Astrocyte (in vitro differentiated cells and primary cell): ENCODE data around the gene RAB17. TPM values are rescaled to one million over a fixed set of nuclear protein-coding genes. Genes with fewer than 3 reads are reported as not detected.

Experiments used
- DNase-seq: peaks from one replicate; pipeline ENCODE4 v3.0.0-alpha.2; 2010; ENCODE audit warnings: low read depth
- FAIRE-seq: peaks from 2 replicates; lab custom pipeline; 2011; peaks lifted over from hg19 to GRCh38; lab: Jason Lieb, UNC
- H2AFZ ChIP-seq: 2 replicates; pipeline ENCODE4 v1.6.0; 2012; ENCODE audit warnings: low read depth, low read length, inconsistent platforms
- H3K27ac ChIP-seq: 2 replicates; pipeline ENCODE4 v1.5.1; 2011; ENCODE audit warnings: low read depth, low read length, inconsistent platforms
- H3K27me3 ChIP-seq: 2 replicates; pipeline ENCODE4 v1.6.0; 2011; ENCODE audit warnings: low read length, inconsistent platforms; ENCODE audit not compliant: insufficient read depth
- H3K36me3 ChIP-seq: 2 replicates; pipeline ENCODE4 v1.5.1; 2011; ENCODE audit warnings: low read length, inconsistent platforms; ENCODE audit not compliant: insufficient read depth
- H3K4me1 ChIP-seq: 2 replicates; pipeline ENCODE4 v1.5.1; 2011; ENCODE audit warnings: low read length, inconsistent platforms; ENCODE audit not compliant: insufficient read depth
- H3K4me2 ChIP-seq: 2 replicates; pipeline ENCODE4 v1.6.0; 2012; ENCODE audit warnings: low read length, inconsistent platforms
- H3K4me3 ChIP-seq: 2 replicates; pipeline ENCODE4 v1.5.1; 2011; ENCODE audit warnings: low read depth, mild to moderate bottlenecking, low read length, inconsistent platforms; ENCODE audit not compliant: insufficient read depth
- H3K79me2 ChIP-seq: 2 replicates; pipeline ENCODE4 v1.6.0; 2012; ENCODE audit warnings: mild to moderate bottlenecking, low read length, inconsistent platforms; ENCODE audit not compliant: insufficient read depth
- H3K9ac ChIP-seq: 2 replicates; pipeline ENCODE4 v1.6.0; 2012; ENCODE audit warnings: mild to moderate bottlenecking, low read length, inconsistent platforms
- H3K9me3 ChIP-seq: 2 replicates; pipeline ENCODE4 v1.5.1; 2012; ENCODE audit warnings: low read depth, mild to moderate bottlenecking, low read length, inconsistent platforms; ENCODE audit not compliant: insufficient read depth
- H4K20me1 ChIP-seq: 2 replicates; pipeline ENCODE4 v1.6.0; 2012; ENCODE audit warnings: low read length, inconsistent platforms; ENCODE audit not compliant: insufficient read depth
- H3K27ac Mint-ChIP-seq: one replicate; pipeline ENCODE4 v1.8.0; 2021; ENCODE audit warnings: mild to moderate bottlenecking, mixed read lengths; ENCODE audit not compliant: unreplicated experiment
- H3K27me3 Mint-ChIP-seq: one replicate; pipeline ENCODE4 v1.8.0; 2021; ENCODE audit warnings: low read depth, mixed read lengths; ENCODE audit not compliant: unreplicated experiment
- H3K36me3 Mint-ChIP-seq: one replicate; pipeline ENCODE4 v1.8.0; 2021; ENCODE audit warnings: low read depth, mixed read lengths; ENCODE audit not compliant: unreplicated experiment
- H3K4me1 Mint-ChIP-seq: one replicate; pipeline ENCODE4 v1.8.0; 2021; ENCODE audit warnings: low read depth, mixed read lengths; ENCODE audit not compliant: unreplicated experiment
- H3K4me3 Mint-ChIP-seq: one replicate; pipeline ENCODE4 v1.8.0; 2021; ENCODE audit warnings: mild to moderate bottlenecking, moderate library complexity, mixed read lengths; ENCODE audit not compliant: unreplicated experiment
- H3K9me3 Mint-ChIP-seq: one replicate; pipeline ENCODE4 v1.8.0; 2021; ENCODE audit warnings: mild to moderate bottlenecking, mixed read lengths; ENCODE audit not compliant: unreplicated experiment
- EZH2 ChIP-seq: IDR thresholded peaks from 2 replicates; pipeline ENCODE4 v1.6.1; 2012; ENCODE audit warnings: mild to moderate bottlenecking, low read length, inconsistent platforms; ENCODE audit not compliant: insufficient read depth
- total RNA-seq: library from RNA; stranded (reverse); gene quantifications from 2 replicates; pipeline ENCODE4 v1.2.1, GENCODE V29; 2021
- TF ChIP-seq, protein P1 (sequence below): IDR thresholded peaks from 2 replicates; pipeline ENCODE4 v1.5.1; 2011; ENCODE audit warnings: low read depth, mild to moderate bottlenecking, inconsistent platforms, low read length, moderate library complexity; ENCODE audit not compliant: insufficient read depth

RAB17 gene
- total RNA-seq, 1 donor from 2014 or later, result 1.4 TPM

DNA sequence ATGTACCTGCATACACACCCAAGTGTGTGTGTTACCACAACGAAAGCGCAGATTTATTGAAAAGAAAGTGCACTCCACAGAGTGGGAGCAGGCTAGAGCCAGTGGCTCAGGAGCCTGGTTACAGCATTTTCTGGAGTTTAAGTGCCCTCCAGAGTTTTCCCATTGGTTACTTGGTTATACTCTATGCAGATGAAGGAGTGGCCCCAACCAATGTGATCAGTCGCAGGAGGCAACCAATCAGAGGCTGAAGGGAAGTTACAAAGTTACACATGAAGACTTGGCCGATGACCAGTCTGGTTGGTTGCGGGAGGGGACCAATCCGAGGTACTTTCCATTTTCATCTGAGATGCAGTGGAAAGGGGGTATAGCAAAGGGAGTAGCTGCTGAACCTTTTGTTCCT is 37.6 kb downstream of the RAB17 start:
- Histone ChIP-seq H3K27me3 (no peaks in the 10 kb centered on the region), H3K9me3 (peaks cover 4% of the 10 kb centered on the region), H3K4me1 (no peaks in the 10 kb centered on the region), H3K36me3 (peaks cover 67% of the 10 kb centered on the region), H3K4me3 (no peak overlapping the region), H3K27ac (no peak overlapping the region), H3K79me2 (no peaks in the 10 kb centered on the region), H3K4me2 (no peak overlapping the region), H2AFZ (no peak overlapping the region), H3K9ac (no peak overlapping the region), H4K20me1 (no peaks in the 10 kb centered on the region)
- TF ChIP-seq, protein P1, sequence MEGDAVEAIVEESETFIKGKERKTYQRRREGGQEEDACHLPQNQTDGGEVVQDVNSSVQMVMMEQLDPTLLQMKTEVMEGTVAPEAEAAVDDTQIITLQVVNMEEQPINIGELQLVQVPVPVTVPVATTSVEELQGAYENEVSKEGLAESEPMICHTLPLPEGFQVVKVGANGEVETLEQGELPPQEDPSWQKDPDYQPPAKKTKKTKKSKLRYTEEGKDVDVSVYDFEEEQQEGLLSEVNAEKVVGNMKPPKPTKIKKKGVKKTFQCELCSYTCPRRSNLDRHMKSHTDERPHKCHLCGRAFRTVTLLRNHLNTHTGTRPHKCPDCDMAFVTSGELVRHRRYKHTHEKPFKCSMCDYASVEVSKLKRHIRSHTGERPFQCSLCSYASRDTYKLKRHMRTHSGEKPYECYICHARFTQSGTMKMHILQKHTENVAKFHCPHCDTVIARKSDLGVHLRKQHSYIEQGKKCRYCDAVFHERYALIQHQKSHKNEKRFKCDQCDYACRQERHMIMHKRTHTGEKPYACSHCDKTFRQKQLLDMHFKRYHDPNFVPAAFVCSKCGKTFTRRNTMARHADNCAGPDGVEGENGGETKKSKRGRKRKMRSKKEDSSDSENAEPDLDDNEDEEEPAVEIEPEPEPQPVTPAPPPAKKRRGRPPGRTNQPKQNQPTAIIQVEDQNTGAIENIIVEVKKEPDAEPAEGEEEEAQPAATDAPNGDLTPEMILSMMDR, result no peak
- no peak for TF ChIP-seq EZH2
- Mint-ChIP-seq H3K36me3 (peaks cover 37% of the 10 kb centered on the region), H3K4me3 (no peak overlapping the region), H3K27ac (no peak overlapping the region), H3K9me3 (peaks cover 23% of the 10 kb centered on the region), H3K27me3 (peaks cover 23% of the 10 kb centered on the region), H3K4me1 (no peaks in the 10 kb centered on the region)
- DNase-seq (no peak), FAIRE-seq (no peak)

DNA sequence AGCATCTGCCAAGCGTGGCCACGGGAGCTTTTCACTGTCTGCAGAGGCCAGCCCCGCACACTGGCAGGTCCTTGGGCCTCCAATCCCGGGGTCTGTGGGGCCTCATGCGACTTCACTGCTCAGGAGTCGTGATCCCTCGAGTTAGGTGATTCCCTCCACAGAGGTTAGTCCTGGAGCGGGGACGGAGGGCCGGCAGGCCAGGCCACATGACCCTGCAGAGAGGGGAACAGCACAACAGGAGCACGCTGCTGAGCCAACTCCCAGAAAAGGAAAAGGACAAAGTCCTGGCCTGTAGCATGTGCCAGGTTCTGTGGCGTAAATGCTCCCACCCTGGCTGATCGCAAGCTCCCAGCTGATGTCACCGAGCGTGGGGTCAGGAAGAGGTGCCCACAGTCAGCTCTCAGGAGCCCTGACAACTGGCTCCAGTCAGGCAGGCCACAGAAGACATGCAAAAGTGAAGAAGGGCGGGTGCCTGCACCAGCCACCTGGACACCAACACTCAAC is 39.4 kb downstream of the RAB17 start:
- H3K4me3 Mint-ChIP-seq, result no peak overlapping the region
- Histone ChIP-seq H3K4me3 (no peak overlapping the region), H2AFZ (no peak overlapping the region), H3K79me2 (no peaks in the 10 kb centered on the region), H3K9me3 (peaks cover 4% of the 10 kb centered on the region), H3K9ac (no peak overlapping the region), H3K36me3 (peaks cover 72% of the 10 kb centered on the region), H3K27ac (no peak overlapping the region), H3K4me2 (no peak overlapping the region), H3K27me3 (no peaks in the 10 kb centered on the region), H4K20me1 (no peaks in the 10 kb centered on the region), H3K4me1 (no peaks in the 10 kb centered on the region)
- no peak for TF ChIP-seq EZH2
- TF ChIP-seq, protein P1, result no peak
- H3K36me3 Mint-ChIP-seq, result peaks cover 42% of the 10 kb centered on the region
- peaks cover 19% of the 10 kb centered on the region for H3K9me3 Mint-ChIP-seq
- no peak for DNase-seq
- H3K27ac Mint-ChIP-seq, result no peak overlapping the region
- no peak for FAIRE-seq
- peaks cover 18% of the 10 kb centered on the region for H3K27me3 Mint-ChIP-seq
- H3K4me1 Mint-ChIP-seq, result no peaks in the 10 kb centered on the region

DNA sequence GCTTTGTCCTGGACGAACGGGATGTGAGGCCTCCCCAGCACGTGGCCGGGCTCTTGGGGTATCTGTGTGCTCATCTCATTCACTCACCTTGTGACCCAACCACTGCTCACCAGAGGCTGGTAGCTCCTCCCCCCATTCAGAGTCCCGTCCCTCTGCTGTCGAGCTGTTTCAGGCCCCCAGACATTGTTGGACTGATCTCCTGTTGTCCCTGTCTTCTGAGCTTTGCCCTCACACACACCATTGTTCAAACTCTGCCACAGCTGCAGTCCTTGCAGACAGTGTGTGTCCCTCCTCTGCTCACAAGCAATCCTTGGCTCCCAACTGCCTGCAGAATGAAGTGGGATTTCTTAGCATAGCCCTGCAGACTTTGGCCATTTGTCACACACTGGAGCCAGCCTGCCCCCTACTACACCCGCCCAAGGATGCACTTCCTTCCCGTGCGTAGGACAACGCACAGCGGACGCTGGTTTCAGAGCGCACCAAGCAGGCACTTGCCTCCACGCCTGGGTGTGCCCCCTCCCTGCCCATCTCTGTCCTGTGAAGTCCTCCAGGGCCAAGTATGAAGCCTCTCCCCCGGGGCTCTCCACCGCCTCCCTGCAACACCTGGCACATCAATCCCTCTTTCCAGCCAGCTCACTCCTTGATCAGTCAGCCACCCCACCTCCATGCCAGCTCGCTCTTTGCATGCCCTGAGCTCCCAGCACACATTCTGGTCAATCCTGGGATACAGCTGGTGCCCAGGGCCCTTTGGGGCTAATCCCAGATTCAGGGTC is 40.7 kb downstream of the RAB17 start:
- peaks cover 18% of the 10 kb centered on the region for H3K27me3 Mint-ChIP-seq
- H3K79me2 ChIP-seq, result no peaks in the 10 kb centered on the region
- H3K9me3 Mint-ChIP-seq, result peaks cover 15% of the 10 kb centered on the region
- H3K4me1 Mint-ChIP-seq, result no peaks in the 10 kb centered on the region
- peaks cover 41% of the 10 kb centered on the region for H3K36me3 Mint-ChIP-seq
- H2AFZ ChIP-seq, result no peak overlapping the region
- H4K20me1 ChIP-seq, result no peaks in the 10 kb centered on the region
- no peak overlapping the region for H3K27ac Mint-ChIP-seq
- H3K27ac ChIP-seq, result no peak overlapping the region
- H3K36me3 ChIP-seq, result peaks cover 66% of the 10 kb centered on the region
- H3K9ac ChIP-seq, result no peak overlapping the region
- no peaks in the 10 kb centered on the region for H3K4me1 ChIP-seq
- TF ChIP-seq, protein P1, result no peak
- TF ChIP-seq EZH2, result no peak
- H3K27me3 ChIP-seq, result no peaks in the 10 kb centered on the region
- FAIRE-seq (no peak), DNase-seq (no peak)
- H3K4me3 ChIP-seq, result no peak overlapping the region
- no peaks in the 10 kb centered on the region for H3K9me3 ChIP-seq
- H3K4me3 Mint-ChIP-seq, result no peak overlapping the region
- no peak overlapping the region for H3K4me2 ChIP-seq
